GM23248 (cell line): Measurements from ENCODE around the gene KRTAP5-5. TPM values are rescaled to one million over a fixed set of nuclear protein-coding genes. Genes with fewer than 3 reads are reported as not detected.

Experiments
- DNase-seq: peaks from one replicate; pipeline ENCODE4 v3.0.0-alpha.2; 2015
- H2AFZ ChIP-seq: fragments of 200-600 bp; sonication (generic); 2 replicates; pipeline ENCODE4 v1.6.1; 2016; ENCODE audit warnings: antibody characterized with exemption
- H3F3A ChIP-seq: fragments of 200-600 bp; sonication (generic); 2 replicates; pipeline ENCODE4 v1.6.1; 2016; ENCODE audit warnings: mild to moderate bottlenecking, antibody characterized with exemption, mixed run types; ENCODE audit not compliant: insufficient read depth
- H3K27ac ChIP-seq: fragments of 200-600 bp; sonication (generic); 2 replicates; pipeline ENCODE4 v1.5.1; 2016; ENCODE audit warnings: mild to moderate bottlenecking
- H3K27me3 ChIP-seq: fragments of 200-600 bp; sonication (generic); replicated peaks from 2 replicates; pipeline ENCODE4 v1.6.1; 2016; ENCODE audit warnings: mild to moderate bottlenecking; ENCODE audit not compliant: insufficient read depth
- H3K36me3 ChIP-seq: fragments of 200-600 bp; sonication (generic); 2 replicates; pipeline ENCODE4 v1.6.1; 2016; ENCODE audit warnings: low read depth, mild to moderate bottlenecking
- H3K4me1 ChIP-seq: fragments of 200-600 bp; sonication (generic); 2 replicates; pipeline ENCODE4 v1.6.1; 2016; ENCODE audit warnings: mild to moderate bottlenecking; ENCODE audit not compliant: insufficient read depth
- H3K4me2 ChIP-seq: fragments of 200-600 bp; sonication (generic); one replicate; pipeline ENCODE4 v1.6.1; 2016; ENCODE audit warnings: mild to moderate bottlenecking; ENCODE audit not compliant: unreplicated experiment
- H3K4me3 ChIP-seq: fragments of 200-600 bp; sonication (generic); 2 replicates; pipeline ENCODE4 v1.5.1; 2016; ENCODE audit warnings: mild to moderate bottlenecking
- H3K79me2 ChIP-seq: fragments of 200-600 bp; sonication (generic); 2 replicates; pipeline ENCODE4 v1.6.1; 2016; ENCODE audit warnings: mild to moderate bottlenecking; ENCODE audit not compliant: insufficient read depth
- H3K9ac ChIP-seq: fragments of 200-600 bp; sonication (generic); 2 replicates; pipeline ENCODE4 v1.6.1; 2016; ENCODE audit warnings: mild to moderate bottlenecking
- H3K9me2 ChIP-seq: fragments of 200-600 bp; sonication (generic); 2 replicates; pipeline ENCODE4 v1.6.1; 2016; ENCODE audit warnings: mixed run types, mild to moderate bottlenecking, moderate library complexity; ENCODE audit not compliant: insufficient read depth
- H3K9me3 ChIP-seq: fragments of 200-600 bp; sonication (generic); one replicate; pipeline ENCODE4 v1.6.1; 2017; ENCODE audit warnings: low read depth
- H4K20me1 ChIP-seq: fragments of 200-600 bp; sonication (generic); 2 replicates; pipeline ENCODE4 v1.6.0; 2016; ENCODE audit not compliant: insufficient read depth
- EZH2 ChIP-seq: fragments of 200-600 bp; sonication (generic); IDR thresholded peaks from 2 replicates; pipeline ENCODE4 v1.6.1; 2018; ENCODE audit warnings: antibody characterized with exemption, mild to moderate bottlenecking; ENCODE audit not compliant: insufficient read depth, poor library complexity, severe bottlenecking
- EZH2phosphoT487 ChIP-seq: fragments of 200-600 bp; sonication (generic); IDR thresholded peaks from 2 replicates; pipeline ENCODE4 v1.6.1; 2018; ENCODE audit warnings: antibody characterized with exemption, moderate library complexity, mild to moderate bottlenecking, low read depth; ENCODE audit not compliant: insufficient read depth
- WGBS, 2 experiments: methylation state at CpG; one replicate each; pipeline ENCODE4 v1.1.6; 2015 to 2017; ENCODE audit warnings: low lambda C conversion rate in 2 of 2, low coverage in 1 of 2; ENCODE audit errors: missing lambda C conversion rate in 2 of 2; 5-methylcytosine and 5-hydroxymethylcytosine counted together
- in situ Hi-C: fragments of 300-500 bp; cut with MboI; formaldehyde crosslinking; loops from 2 replicates; pipeline ENCODE4 v1.15.0; 2020
- polyA plus RNA-seq: library from polyadenylated mRNA; unstranded; fragments of >200 nt; fragmentation: Nextera tagmentation; extraction: Ambion mirVana; gene quantifications from 2 replicates; pipeline ENCODE4 v1.2.1, GENCODE V29; 2016
- total RNA-seq: library from RNA; depleted of rRNA; stranded (reverse); fragments of >200 nt; shearing (Covaris generic); gene quantifications from 2 replicates; pipeline ENCODE4 v1.2.3, GENCODE V29; 2014

Gene KRTAP5-5
- total and polyA plus RNA-seq, 2 experiments from 2014 or later: not detected

DNA sequence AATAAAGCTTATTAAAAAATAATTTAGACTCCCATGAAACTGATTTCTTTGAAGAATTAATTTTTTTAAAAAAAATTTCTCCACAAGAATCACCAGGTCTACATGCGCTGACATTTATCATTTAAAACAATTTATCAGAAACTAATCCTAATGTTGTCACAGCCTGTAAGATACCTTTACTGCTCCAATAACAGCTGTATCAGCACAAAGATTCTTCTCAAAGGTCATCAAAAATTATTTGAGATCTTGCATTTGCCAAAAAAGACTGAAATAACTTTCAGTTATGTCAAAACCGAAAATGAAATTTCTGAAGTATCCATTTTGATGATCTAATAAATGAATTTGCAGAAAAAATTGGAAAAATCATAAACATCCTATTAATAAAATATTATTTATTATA is 8.1 kb downstream of the KRTAP5-5 start:
- Histone ChIP-seq H3K4me2 (no peak overlapping the region), H2AFZ (no peak overlapping the region), H3K36me3 (no peaks in the 10 kb centered on the region), H3F3A (no peaks in the 10 kb centered on the region), H3K9ac (no peak overlapping the region), H3K79me2 (no peaks in the 10 kb centered on the region), H3K9me3 (no peaks in the 10 kb centered on the region), H4K20me1 (no peaks in the 10 kb centered on the region), H3K27me3 (peaks cover 52% of the 10 kb centered on the region), H3K4me1 (no peaks in the 10 kb centered on the region), H3K27ac (no peak overlapping the region), H3K9me2 (no peaks in the 10 kb centered on the region), H3K4me3 (no peak overlapping the region)
- DNase-seq: no peak
- 55 to 65% methylated on average over 2 of the region's 2 CpGs for WGBS, 2 experiments
- TF ChIP-seq EZH2phosphoT487 (no peak), EZH2 (no peak)
- in situ Hi-C loops: no loop called here

DNA sequence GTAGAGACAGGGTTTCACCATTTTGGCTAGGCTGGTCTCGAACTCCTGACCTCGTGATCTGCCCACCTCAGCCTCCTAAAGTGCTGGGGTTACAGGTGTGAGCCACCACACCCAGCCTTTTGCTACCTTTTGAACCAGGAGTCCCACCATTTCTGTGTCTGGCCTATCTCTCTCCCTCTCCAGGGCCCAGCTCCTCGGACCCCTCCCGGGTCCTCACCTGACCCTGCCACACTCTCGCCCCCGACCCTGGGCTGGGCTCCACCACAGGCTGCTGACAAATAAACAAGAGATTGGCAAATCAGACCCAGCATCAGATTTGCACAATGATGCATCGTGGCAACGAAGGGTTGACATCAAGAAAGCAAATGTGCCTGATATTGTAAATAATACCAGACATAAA is 8.8 kb downstream of the KRTAP5-5 start:
- WGBS, 2 experiments: 40 to 47% methylated on average over 8 of the region's 8 CpGs
- H3K9me3 ChIP-seq: no peaks in the 10 kb centered on the region
- no peaks in the 10 kb centered on the region for H3K36me3 ChIP-seq
- H3K9me2 ChIP-seq: no peaks in the 10 kb centered on the region
- in situ Hi-C loops: no loop called here
- H3K9ac ChIP-seq: no peak overlapping the region
- no peak overlapping the region for H3K4me2 ChIP-seq
- H3F3A ChIP-seq: no peaks in the 10 kb centered on the region
- H4K20me1 ChIP-seq: no peaks in the 10 kb centered on the region
- no peak overlapping the region for H3K4me3 ChIP-seq
- no peaks in the 10 kb centered on the region for H3K79me2 ChIP-seq
- DNase-seq: no peak
- no peak overlapping the region for H3K27ac ChIP-seq
- no peak overlapping the region for H2AFZ ChIP-seq
- no peaks in the 10 kb centered on the region for H3K4me1 ChIP-seq
- TF ChIP-seq EZH2: no peak
- no peak for TF ChIP-seq EZH2phosphoT487
- peaks cover 49% of the 10 kb centered on the region for H3K27me3 ChIP-seq

DNA sequence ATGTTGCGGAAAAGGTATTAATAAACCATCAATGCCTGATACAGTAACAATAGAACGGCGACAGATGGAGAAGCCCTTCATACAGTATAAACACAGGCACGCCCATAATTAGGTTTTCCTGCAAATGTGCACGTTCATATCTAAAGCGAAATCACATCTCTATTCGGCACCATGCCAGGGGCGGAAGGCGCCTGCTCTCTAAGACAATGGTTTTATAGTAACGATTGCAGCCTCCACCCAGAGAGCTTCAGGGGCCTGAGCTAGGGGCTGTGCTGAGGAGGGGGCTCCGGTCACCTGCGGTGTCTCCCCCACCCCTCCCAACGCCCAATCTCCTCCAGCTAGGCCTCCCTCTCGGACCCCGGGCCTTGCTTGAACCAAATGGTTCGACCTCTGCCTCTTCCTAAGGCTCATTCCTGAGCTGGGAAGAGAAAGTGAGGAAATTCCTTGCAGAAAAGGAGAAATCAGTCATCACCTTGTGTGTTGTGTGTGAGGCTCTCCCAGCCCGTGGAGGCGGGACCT is 9.6 kb downstream of the KRTAP5-5 start:
- TF ChIP-seq EZH2 (no peak), EZH2phosphoT487 (no peak)
- Histone ChIP-seq H3K4me3 (no peak overlapping the region), H3K27ac (no peak overlapping the region), H3K27me3 (peaks cover 43% of the 10 kb centered on the region), H3K79me2 (no peaks in the 10 kb centered on the region), H3K4me2 (no peak overlapping the region), H3K36me3 (no peaks in the 10 kb centered on the region), H3F3A (no peaks in the 10 kb centered on the region), H3K9ac (no peak overlapping the region), H4K20me1 (no peaks in the 10 kb centered on the region), H3K9me2 (no peaks in the 10 kb centered on the region), H3K4me1 (no peaks in the 10 kb centered on the region), H3K9me3 (no peaks in the 10 kb centered on the region), H2AFZ (no peak overlapping the region)
- in situ Hi-C loops: no loop called here
- DNase-seq: no peak
- WGBS, 2 experiments: 21 to 27% methylated on average over 18 of the region's 18 CpGs

DNA sequence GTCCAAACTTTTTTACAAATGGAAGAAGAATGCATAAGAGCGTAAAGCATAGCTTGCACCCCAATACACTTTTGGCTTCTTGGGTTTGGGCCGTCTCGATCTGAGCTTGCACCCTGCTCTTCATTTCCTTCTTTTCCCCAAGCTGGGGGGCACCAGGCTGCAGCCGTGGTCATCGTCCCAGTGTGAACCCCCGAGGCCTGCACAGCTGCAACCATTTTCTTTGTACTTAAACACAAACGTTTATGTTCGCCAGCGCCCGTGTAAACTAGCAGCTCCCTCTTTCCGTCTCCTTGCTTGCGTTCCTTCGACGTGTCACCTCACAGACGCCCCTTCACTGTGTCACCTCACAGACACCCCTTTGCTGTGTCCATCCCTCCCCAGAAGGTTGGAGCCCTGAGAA is 10.1 kb downstream of the KRTAP5-5 start:
- Histone ChIP-seq H3K4me3 (no peak overlapping the region), H3K4me1 (no peaks in the 10 kb centered on the region), H3K27ac (no peak overlapping the region), H3K9ac (no peak overlapping the region), H3K9me3 (no peaks in the 10 kb centered on the region), H3K36me3 (no peaks in the 10 kb centered on the region), H3K79me2 (no peaks in the 10 kb centered on the region), H3K4me2 (no peak overlapping the region), H3K9me2 (no peaks in the 10 kb centered on the region), H3K27me3 (peaks cover 38% of the 10 kb centered on the region), H3F3A (no peaks in the 10 kb centered on the region), H2AFZ (no peak overlapping the region), H4K20me1 (no peaks in the 10 kb centered on the region)
- WGBS, 2 experiments: 23 to 26% methylated on average over 15 of the region's 15 CpGs
- no peak for TF ChIP-seq EZH2phosphoT487
- no peak for TF ChIP-seq EZH2
- no peak for DNase-seq
- in situ Hi-C loops: no loop called here
